GM12873 (cell line): ENCODE data around the gene RNF223.

ENCODE experiments used
- TF ChIP-seq, protein P1 (sequence below): IDR thresholded peaks from 2 replicates; pipeline ENCODE4 v1.5.1; 2012; ENCODE audit warnings: low read depth, mild to moderate bottlenecking, moderate library complexity, low read length, control low read depth; ENCODE audit not compliant: insufficient read depth; ENCODE audit errors: missing control alignments

RNF223 gene

DNA sequence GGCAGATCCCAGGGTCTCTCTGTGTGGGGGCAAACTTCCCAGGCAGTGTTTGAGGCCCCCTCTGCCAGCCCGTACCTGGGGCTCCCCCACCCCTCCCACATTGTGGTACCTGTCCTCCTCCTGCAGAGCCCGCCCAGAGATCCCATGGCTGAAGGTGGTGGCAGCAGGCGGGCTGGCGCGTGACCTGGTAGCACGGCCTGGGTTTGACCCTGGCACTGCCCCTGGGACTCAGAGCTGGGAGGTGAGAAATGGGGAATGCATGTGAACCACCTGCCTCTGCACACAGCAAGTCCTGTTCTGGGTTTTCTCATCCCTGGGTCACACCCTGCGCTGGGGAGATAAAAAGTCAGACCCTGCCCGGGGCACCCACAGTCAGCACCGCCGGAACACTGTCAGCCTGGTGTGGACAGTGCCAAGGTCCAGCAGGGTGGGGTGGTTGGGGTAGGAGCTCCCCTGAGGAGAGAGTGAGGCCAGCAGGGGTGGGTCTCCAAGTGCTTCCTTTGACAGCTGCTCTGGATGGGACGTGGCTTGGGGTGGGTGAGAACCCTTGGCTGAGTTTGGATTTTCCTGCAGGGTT is 42.4 kb downstream of the RNF223 start:
- TF ChIP-seq, protein P1, sequence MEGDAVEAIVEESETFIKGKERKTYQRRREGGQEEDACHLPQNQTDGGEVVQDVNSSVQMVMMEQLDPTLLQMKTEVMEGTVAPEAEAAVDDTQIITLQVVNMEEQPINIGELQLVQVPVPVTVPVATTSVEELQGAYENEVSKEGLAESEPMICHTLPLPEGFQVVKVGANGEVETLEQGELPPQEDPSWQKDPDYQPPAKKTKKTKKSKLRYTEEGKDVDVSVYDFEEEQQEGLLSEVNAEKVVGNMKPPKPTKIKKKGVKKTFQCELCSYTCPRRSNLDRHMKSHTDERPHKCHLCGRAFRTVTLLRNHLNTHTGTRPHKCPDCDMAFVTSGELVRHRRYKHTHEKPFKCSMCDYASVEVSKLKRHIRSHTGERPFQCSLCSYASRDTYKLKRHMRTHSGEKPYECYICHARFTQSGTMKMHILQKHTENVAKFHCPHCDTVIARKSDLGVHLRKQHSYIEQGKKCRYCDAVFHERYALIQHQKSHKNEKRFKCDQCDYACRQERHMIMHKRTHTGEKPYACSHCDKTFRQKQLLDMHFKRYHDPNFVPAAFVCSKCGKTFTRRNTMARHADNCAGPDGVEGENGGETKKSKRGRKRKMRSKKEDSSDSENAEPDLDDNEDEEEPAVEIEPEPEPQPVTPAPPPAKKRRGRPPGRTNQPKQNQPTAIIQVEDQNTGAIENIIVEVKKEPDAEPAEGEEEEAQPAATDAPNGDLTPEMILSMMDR = no peak

DNA sequence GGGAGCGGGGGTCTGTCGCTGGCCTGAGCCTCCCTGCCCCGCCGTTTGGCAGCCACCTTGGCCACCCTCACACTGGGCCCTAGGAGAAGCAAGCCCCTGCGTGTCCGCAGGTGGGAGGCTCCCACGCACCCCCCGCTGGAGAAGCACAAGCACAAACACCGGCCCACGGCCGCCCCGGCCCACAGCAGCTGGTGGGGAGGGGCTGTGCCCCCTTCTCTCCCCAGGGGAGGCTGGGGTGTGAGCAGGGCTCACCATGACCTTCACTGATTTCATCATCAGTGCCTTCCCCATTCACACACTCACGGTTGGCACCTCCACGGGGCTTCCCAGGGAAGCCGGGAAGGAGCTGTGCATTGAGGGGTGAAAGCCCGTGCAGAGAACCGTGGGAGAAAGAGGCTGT is 46.3 kb downstream of the RNF223 start:
- TF ChIP-seq, protein P1 = no peak

DNA sequence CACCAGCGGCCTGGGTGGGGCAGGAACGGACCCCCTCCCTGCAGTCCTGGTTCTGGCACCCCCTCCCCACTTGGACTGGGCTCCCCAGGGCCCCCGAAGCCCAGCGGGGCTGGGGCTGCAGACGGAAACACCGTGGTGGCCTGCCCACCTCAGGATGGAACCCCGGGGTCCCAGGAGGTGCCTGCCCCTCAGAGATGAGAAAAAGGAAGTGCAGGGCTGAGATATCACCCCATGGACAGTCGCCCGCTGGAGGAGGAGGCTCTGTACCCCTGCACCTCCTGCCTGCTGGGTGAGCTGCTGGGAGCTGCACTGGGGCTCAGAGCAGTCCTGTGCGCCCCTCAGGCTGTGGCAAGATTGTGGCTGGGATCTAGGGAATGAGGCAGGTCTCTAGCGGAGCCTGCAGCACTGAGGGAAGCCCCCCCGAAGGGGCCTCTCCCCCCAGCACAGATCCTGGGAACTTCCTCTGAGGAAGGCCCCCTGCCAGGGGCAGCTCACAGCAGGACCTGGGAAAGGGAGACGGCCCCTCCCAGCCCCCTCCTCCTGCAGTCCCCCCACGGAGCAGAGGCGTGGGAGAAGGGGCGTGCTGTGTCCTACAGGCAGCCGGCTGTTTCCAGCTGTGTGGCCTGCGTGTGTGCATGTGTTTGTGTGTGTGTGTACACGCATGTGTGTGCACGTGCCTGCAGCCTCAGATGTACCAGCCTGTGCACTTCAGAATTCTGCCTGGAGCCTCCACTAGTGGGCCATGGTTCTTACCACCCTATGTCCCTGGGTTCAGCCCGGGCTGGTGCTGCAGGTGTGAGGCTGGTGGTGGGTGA is 47.3 kb downstream of the RNF223 start:
- TF ChIP-seq, protein P1 = no peak

DNA sequence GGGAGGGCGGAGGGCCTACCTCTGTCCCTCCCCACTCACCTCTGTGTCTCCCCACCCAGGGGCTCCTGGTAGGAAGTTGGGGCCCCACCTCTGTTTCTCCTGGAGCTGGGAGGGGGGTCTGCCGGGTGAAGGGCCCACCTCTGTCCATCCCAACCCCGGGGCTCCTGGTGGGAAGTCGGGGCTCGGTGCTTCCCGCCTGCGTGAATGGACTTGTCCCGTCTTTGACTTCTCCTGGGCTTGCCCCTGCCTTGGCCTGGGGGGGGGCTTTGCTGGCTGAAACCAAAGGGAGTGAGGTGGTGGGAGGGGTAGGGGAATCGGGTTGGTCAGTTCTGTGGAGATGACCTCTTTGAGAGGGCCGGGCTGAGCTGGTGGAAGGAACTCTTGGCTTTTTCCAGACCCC is 48.4 kb downstream of the RNF223 start:
- TF ChIP-seq, protein P1 = no peak

DNA sequence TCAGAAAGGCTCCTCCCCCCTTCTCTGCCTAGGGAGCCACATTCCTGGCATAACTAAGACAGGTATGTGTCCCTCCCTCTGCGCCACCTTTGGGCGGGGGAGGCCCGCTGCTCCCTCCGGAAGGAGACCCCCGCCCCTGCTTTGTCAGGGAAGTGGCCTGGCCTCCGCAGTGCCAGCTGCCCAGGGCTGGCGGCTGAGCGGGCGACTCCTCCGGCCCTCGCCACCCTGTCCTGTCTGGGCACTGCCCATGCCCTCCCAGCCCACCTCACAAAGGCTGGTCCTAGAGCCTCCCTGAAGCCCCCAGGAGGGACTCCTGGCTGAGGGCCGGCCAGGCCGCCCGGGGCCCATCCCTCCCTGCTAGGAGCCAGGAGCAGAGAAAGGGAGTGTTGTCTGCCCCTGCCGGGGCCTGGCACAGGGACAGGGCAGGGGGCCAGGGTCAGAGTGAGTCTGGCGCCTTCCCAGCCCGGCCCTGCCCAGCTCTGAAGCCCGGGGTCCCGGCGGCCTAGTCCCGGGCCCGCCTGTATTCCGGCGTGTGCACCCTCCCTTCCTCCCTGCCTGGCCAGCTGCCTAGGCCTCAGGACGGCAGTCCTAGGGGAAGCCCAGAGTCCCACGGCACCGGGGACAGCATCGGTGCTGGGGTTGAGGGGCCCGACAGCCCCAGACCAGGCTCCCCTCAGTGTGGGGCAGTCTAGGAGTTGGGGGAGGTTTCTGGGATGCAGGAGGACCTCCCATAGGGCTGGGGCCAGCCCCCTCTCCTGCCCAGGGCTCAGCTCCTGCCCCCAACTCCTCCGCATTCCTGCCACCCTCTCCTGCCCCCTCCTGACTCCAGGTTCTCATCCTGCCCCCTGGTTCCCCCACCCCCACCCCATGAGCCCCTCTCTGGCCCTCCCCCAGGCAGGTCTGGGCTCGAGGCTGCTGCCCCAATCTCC is 49.1 kb downstream of the RNF223 start:
- TF ChIP-seq, protein P1 = no peak

DNA sequence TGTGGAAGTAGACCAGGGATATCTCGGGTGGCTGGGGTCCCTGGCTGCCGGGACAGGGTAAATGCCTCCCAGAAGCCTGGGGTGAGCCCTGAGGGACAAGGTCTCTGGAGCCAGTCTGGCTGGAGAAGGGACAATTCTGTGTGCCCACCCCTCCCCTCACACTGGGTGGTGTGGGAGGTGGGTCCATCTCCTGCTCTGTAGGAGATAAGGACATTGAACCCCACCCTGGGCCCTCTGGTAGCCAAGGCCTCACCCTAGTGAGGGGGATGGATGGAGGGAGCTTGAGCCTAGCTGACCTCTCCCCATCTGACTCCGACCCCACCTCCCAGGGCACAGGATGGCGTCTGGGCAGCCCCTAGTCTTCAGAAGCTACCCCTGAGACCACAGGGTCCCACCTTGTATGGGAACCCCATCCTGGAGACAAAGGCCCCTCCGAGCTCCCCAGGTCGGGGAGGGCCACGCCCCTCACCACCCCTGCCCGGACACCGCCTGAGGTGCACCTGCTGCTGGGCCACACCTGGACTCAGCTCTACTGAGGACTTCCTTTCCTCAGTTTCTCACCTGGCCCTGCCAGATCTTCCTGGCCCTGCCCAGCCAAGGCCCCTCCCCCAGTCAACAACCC is 49.8 kb downstream of the RNF223 start:
- TF ChIP-seq, protein P1 = no peak
